ENCODE data around the gene HDGFL1.

HDGFL1 gene

GRCh38 chr6:22590423-22590822 lies 21.1 kb downstream of the HDGFL1 start:
- DNase-seq (ENCODE audit: low read depth, low spot score), result no peak

- no peak for DNase-seq (ENCODE audit: low read depth, low spot score)
Measured at GRCh38 chr6:22593895-22594294, 24.5 kb downstream of the HDGFL1 start.

GRCh38 chr6:22596011-22596410 lies 26.6 kb downstream of the HDGFL1 start:
- no peak for DNase-seq (ENCODE audit: low read depth, low spot score)

GRCh38 chr6:22598339-22598738 lies 29.0 kb downstream of the HDGFL1 start:
- DNase-seq (ENCODE audit: low read depth, low spot score), result no peak

- DNase-seq (ENCODE audit: low read depth, low spot score), result no peak
Measured at GRCh38 chr6:22600059-22600458, 30.7 kb downstream of the HDGFL1 start.

- no peak for DNase-seq (ENCODE audit: low read depth, low spot score)
Measured at GRCh38 chr6:22601984-22602383, 32.6 kb downstream of the HDGFL1 start.

GRCh38 chr6:22605736-22606135 lies 36.4 kb downstream of the HDGFL1 start:
- no peak for DNase-seq (ENCODE audit: low read depth, low spot score)

GRCh38 chr6:22610127-22610526 lies 40.8 kb downstream of the HDGFL1 start:
- DNase-seq (ENCODE audit: low read depth, low spot score), result no peak

GRCh38 chr6:22612236-22612635 lies 42.9 kb downstream of the HDGFL1 start:
- no peak for DNase-seq (ENCODE audit: low read depth, low spot score)

GRCh38 chr6:22613051-22613450 lies 43.7 kb downstream of the HDGFL1 start:
- no peak for DNase-seq (ENCODE audit: low read depth, low spot score)

- DNase-seq (ENCODE audit: low read depth, low spot score), result no peak
Measured at GRCh38 chr6:22613695-22614094, 44.3 kb downstream of the HDGFL1 start.

GRCh38 chr6:22614547-22614946 lies 45.2 kb downstream of the HDGFL1 start:
- no peak for DNase-seq (ENCODE audit: low read depth, low spot score)

GRCh38 chr6:22621028-22621427 lies 51.7 kb downstream of the HDGFL1 start:
- DNase-seq (ENCODE audit: low read depth, low spot score), result no peak

Measured in activated naive CD8-positive, alpha-beta T cell treated with anti-CD3 and anti-CD28 coated beads, Interleukin-2, amount 50 U/mL, for 16 hours (primary cell).